GM21737 (cell line): ENCODE results near the gene MPPED2.
"Not testable (repeated sequence)": the region's sequence is repeated elsewhere in the genome, so short reads cannot be mapped to it uniquely, and the experiment has no call there.

ENCODE experiments used
- ATAC-seq: cut with Tn5 transposase; IDR thresholded peaks from one replicate; pipeline ENCODE4 v1.9.1; 2021; ENCODE audit warnings: mild to moderate bottlenecking, moderate library complexity; ENCODE audit not compliant: unreplicated experiment

The MPPED2 gene

DNA sequence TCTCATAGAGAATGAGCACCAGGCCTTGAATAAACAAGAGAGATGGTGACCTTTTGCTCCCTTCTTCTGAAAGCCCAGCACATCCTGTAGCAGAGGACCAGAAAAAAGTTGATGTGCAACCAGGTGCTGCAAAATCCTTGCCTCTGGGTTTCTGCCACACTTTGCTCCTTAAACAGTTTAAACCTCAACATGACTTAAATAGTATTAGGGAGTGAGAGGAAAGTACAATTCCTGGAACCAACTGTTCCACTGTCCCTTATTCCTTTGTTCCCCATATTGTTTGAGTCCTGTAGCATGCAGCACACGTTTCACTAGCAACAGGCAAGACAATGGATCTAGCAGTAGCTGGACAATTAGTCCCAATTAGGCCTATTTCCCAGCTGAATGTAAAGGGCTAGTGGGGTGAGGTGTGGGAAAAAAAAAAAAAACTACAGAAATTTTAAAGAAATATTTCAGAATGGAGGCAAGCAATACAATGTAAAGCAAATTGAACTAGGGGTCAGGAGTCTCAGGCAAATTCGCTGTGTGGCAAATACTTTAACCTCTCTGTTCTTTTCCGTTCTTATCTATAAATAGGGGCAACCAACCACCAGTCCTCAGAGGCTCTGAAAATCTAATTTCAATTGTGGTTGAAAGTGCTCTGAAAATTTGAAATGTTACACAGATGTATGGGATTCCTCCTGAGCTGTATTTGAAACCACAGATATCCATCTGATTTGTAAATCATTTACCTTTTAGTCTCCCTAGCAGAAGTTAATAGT, 6.6 kb downstream of the MPPED2 start:
- ATAC-seq = no peak

DNA sequence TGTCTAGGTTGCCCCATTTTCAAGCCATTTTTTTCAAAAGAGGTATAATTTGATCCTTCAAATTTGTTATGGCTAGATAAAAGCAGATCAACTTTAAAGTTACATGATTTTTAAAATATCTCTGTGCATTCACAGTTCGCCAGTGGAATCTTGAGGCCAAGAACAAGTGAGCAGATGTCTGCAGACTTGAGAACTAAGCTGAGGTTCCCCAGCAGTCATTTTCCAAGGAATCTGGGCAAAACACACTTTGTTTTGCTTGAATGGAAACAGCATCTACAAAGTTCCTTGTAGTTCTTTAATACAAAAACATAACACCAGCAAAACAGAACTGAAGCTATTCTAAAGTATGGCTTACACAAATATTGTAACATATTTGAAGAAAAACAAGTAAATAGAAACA, 7.7 kb downstream of the MPPED2 start:
- ATAC-seq = no peak

DNA sequence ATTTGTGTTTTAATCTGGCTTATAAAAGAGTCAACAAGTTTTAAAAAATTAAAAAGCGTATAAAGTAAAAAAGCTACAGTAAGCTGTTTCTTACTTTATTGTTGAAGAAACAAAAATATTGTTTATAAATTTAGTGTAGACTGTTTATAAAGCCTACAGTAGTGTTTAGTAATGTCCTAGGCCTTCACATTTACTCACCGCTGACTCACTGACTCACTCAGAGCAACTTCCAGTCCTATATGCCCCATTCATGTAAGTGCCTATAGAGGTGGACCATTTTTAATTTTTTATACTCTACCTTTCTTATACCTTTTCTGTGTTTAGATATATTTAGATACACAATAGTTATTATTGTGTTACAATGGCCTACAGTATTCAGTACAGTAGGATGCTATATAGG, 12.2 kb downstream of the MPPED2 start:
- ATAC-seq = no peak

DNA sequence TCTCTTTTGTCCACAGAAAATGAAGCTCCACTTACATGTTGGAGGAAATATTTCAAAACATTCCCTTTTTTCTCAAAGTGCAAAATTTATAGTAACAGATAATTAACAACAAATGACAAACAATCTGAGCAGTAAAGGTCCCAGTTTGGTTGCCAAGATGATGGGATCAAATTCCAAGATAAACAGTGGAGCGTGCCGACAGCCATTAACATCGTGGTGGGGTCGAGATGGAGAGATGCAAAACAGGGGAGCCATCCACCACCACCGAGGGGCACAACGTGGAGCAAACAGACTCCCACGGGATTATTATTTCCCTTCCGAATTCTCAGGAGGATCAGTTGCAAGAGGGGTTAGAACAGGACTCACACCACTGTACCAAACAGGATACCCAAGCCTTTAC, 17.2 kb downstream of the MPPED2 start:
- no peak for ATAC-seq

DNA sequence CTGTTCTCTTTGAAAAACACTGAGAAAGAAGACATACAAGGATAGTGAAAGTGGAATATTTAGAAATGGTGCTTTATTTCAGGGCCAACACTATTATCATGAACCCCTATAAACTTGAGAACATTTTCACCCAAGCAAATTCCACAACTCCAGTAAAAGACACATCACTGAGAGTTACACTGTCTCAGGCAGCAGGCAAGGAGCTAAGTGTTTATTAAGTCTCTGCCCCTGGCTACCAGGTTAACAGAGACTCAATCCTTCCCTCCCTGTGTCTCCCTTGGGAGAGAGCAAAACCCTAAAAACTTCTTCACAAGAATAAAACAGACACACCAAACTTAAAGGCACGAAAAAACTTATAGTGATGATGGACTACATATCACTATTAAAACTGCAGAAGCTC, 18.5 kb downstream of the MPPED2 start:
- no peak for ATAC-seq

DNA sequence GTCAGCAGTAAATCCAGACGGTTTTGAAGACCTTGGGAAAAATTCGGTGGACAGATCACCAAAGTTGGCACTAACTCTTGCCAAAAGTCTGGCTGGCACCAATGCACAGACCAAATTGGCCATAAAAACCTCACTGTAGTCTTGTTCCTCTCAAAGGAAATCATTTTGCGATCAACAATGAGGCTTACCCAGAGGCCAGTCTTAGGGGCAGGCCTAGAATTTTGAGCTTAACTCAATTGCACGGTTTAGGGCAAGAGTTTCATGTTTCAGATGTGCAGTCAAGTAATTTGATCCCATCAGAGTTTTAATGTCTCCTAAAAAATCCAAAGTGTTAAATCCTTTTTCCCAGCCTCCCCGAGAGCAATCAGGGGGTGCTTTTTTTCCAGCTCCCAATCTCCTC, 19.0 kb downstream of the MPPED2 start:
- ATAC-seq = no peak

DNA sequence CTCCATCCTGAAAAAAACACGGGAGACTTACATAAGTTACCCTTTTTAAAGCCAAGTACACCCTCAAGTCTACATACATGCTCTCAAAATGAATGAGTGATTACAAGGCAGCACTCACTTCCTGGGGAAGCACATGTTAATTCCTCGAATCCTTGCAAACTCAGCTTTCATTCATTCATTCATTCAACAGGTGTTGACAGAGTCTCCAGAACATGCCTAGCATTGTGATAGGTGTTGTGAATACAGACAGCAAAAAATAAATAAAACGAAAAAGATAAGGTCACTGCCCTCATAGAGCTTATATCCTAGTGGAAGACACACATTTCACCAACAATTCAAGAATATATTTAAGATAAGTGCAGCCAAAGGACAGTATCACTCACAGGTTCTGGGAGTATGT, 19.7 kb downstream of the MPPED2 start:
- ATAC-seq = no peak

DNA sequence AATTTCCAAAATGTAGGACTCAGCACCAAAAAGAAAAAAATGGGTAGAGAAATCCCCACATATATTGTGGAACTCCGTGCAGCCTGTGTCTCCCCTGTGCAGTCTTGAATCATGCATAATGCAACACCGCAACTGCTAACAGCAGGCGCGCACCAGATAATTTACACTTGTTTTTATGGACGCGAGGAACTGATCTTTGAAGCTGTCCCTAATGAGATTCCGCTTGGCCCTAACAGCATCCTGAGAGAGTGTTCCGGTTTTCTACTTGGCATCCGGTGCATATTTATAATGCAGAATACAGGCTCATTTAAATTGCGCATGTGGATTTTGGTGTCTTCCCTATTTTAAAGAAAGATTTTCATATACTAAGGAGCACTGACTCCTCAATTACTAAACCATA, 21.1 kb downstream of the MPPED2 start:
- no peak for ATAC-seq

DNA sequence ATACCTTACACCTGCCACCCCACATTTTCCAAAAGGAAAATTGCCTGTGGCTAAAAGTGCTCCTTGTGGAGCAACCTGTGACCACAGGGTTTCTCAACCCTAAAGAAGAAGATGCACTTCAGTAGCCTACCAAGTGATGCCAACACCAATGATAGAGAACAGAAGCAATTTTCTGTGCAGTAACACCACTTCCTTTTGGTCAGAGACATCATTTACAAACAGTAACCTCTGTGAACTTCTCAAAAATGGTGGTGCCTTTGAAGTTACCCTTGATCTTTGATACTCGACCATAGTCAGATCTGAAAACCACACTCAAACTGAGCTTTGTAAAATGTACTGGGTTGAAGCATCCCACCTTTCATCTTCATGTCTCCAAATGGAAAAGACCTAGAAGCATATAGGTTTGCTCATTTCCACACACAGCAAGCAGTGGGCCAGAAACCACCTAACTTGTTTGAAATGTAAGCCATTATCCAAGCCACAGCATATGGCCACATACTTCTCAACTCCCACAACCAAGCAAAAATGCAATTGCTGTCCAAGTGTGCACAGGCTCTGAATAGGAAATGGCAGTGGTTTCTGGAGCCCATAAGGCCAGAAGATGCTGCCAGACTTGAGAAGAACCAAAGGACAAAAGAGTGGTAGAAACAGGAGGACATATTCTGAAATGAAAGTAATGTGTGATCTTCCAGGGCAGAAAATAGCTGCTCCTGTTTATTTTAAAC, 24.3 kb downstream of the MPPED2 start:
- no peak for ATAC-seq

DNA sequence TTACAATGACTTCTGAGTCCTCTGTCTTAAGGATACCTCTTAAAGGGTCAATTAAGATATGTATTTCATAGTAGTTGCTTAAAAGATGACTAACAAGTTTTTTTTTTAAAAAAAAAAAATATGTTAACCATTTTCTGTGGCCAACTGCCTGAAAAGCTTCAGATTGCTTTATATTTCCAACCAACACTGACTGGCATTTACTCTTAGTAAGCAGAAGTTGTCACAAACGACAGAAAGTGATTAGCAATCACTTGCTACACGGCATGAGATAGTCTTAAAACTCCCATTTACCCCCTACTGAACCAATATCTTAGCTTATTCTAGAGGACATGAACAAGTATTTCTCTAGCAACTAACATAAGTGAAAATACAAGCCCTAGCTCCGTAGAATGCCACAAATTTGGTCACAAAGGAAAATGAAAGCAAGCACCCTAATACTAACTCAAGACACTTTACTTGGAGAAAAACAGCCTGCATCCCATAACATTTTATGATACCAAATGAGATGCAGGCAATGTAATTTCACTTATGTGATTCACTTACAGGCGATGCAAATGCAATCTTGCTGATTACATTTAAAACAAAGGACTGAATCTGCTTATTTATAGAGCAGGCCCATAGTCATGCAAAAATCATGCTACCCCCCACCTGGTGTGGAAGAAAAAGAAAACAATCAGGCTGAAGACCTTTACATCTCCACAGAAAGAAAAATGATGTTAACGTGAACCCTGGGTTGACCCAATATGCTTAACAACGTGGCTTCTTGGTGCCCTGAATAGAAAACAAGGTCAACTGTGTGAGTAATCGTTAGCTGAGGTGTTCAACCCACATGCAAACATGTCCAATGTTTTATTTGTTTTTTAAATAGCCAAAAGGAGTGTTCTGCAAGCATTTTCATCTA, 25.7 kb downstream of the MPPED2 start:
- ATAC-seq = no peak

DNA sequence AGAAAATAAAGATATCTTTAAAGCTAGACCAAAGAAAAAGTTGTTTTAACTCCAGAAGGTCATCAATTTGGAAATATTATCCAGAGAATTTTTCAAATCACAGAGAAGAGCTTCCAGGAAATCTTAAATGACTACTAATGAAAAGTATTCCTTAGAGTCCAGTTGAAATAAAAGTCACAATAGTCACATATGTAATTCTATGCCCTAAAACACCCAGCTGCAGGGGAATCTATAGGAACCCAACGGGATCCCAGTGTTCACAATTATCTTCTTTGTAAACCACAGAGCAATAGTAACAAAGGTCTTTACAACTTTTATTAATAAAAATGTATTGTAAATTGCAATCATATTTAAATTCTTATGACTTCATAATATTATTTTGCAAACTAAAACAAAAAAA, 27.1 kb downstream of the MPPED2 start:
- ATAC-seq = no peak

DNA sequence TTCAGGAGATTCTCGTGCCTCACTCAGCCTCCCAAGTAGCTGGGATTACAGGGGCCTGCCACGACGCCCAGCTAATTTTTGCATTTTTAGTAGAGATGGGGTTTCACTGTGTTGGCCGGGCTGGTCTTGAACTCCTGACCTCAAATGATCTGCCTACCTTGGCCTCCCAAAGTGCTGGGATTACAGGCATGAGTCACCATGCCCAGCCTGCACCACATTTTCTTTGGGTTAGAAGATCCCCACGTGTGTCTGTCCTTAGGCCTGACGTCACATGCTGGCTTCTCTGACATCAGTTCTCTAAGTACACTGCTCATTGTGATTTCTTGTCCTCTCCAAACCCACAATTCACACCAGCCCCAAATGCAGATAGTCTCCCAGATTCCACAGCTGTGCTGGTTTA, 31.6 kb downstream of the MPPED2 start:
- not testable (repeated sequence) for ATAC-seq

DNA sequence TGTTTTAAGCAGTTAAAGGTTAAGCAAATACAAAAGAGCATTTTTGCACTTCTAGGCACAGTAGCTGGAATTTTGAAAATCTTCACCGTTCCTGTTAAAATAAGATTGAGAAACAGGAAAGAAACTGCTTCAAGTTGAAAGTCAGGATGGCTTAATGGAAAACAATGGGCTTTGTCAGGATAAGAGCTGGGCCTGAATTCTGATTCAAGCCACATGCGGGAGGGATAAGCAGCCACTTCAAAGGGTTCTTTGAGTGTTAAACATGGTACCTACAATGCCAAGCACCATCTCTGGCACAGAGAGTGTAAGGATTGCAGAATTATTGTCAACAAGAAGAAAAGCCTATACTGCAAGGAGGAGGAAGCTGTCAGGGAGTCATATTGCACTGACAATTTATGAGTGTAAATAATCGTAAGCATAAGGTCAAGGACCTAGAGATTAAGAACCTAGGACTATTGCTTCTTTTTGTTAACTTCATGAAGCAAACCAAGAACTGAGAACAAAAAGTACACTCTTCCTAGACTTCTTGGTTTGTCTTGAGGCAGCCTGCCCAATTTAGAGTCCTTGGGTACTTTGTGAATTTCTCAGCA, 32.5 kb downstream of the MPPED2 start:
- ATAC-seq = no peak

DNA sequence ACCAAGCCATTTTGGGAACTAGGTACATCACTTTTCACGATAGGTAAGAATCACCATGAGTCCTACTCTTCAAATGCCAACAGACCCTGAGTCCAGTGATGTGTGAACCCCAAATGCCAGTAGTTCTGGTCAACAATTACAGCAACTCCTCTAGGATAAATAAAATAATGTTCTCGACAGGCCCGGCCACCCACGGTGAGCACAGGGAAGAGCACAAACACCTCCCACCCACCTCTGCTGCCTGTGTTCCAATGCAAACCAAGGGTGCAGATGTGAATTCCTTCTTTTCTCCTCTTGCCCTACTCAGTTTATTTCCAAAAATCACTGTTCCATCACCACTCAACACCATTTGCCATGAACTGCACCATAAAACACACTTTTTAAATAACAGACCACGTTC, 33.3 kb downstream of the MPPED2 start:
- no peak for ATAC-seq

DNA sequence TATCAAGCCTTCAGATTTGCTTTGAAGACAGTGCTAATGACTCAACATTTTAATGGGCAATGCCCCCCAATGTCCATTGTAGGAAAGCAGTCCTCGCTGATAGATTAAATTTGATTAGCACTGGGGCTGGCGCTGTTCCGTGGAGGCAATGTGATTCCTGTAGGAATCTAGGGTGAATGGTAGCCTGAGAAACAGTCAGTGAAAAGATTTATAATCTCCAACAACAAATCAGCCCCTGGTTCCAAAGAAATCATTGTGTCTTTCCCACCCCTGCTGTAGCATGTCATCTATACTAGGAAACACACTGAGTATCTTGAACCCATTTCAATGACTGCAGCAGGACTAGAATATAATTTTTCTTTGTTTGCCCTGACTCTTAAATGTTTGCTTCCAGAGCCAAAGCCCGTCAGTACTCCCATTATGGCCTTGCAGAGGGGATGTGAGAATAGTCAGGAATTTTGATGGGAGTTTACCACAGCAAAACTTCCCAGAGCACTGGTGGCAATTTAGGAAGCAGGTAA, 36.1 kb downstream of the MPPED2 start:
- ATAC-seq = no peak

DNA sequence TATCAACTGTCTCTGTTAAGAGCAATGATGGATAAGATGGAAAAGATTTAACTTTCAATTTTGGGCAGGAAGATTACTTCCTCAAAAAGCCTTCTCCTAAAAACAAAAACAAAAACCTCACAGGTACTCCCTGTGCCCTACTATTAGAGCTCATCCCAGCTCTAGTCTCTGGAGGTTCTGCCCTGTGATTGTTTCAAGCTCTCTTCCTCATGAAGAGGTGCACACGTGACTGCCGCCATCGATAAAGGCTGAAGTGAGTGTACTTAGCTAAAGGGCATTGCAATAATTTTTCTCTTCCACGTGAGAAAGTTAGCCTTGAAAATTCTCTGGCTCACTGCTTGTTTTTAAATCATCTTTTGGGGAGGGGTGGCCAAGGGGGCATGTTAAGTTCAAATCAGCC, 36.6 kb downstream of the MPPED2 start:
- ATAC-seq = no peak

DNA sequence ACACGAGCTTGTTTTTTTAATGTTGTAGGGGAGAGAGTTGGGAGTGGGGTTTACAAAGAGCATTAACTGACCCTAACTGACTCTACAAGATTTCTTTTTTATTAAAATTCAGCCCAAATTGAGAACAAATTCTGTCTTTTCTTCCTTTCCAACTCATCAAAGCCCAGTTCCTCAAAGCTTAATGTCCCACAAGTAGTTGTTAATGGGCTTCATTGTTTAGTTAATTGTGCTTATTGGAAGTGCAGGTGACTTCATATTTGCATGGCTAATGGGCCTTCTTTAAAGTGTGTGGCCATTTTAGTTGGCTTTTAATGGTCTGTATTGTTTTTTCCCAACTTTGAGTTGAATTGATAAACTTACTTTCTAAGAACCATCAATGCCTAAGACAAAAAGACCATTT, 39.8 kb downstream of the MPPED2 start:
- ATAC-seq = no peak

DNA sequence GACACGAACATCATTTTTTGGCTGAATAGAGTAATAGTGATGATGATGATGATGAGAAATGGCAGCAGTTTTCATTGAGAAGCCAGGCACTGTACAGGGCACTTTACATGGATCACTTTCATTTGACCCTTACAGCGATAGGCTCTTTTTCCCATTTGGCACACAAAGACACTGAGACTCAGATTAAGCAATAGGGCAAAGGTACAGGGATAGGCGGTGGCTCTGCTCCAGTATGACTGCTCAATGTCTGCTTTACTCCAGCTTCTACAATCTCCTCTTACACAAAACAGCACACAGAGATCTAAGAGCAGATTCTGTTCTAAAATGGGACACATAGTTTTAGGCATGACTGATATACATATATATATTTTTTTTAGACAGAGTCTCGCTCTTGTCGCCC, 40.6 kb downstream of the MPPED2 start:
- ATAC-seq = no peak

DNA sequence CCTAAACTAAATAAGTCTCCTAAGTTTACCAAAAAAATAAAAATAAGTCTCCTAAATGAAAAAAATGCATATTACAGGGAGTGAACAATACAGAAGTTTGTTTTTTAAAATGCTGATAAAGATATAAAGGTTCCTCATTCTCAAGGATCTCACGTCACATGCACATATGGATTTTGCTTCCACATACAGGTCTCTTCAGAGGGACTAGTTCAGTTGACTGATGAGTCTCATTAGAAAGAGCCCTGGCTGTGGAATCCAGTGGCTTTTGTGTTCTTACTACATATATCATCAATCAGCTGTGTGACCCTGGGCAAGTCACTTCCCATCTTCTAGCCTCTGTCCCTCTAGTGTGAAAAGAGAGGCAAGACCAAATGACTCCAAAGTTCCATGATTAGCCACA, 43.1 kb downstream of the MPPED2 start:
- ATAC-seq = no peak

DNA sequence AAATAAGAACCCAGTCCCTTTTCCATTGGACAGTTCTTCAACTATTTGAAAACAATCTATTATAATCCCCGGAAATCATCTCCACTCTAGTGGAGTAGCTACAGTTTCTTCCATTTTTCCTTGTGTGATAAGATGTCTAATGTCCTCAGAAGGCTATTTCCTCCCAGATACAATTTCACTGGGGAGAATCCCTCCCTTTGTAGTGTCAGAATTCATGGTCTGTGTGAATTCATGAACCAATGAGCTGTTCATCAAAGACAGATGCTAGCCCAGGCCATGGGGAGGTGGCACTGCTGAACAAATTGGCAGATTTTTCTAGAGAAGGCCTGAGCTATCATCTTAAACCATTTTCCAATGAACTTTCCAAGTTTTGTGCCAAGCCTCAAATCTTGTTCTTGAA, 45.4 kb downstream of the MPPED2 start:
- ATAC-seq = no peak

DNA sequence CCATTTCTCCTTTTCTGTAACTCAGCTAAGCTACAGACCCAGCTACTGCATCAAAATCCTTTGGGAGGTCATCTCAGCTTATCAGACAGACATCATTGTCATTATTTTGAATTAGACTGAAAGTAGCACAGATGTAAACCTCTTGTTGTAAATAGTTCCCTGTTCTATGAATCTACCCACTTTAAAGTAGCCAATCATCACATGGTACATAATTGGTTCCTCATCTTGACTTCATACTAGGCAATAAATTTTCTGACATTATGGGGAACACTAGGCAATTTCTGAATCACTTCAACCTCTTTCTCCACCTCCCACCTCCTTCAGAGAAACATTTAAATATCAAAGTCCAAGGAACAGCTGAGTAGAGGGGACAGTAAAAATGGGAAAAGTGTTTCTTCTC, 47.9 kb downstream of the MPPED2 start:
- ATAC-seq = no peak
